Neural cell (in vitro differentiated cells): ENCODE data around the gene ATP5PF. TPM values are rescaled to one million over a fixed set of nuclear protein-coding genes. Genes with fewer than 3 reads are reported as not detected.

Source experiments
- H2AFZ ChIP-seq: fragments of 200-600, 300-800 bp; sonication (generic), shearing (Covaris generic); 2 replicates; pipeline ENCODE4 v1.6.0; 2014; ENCODE audit warnings: low read depth, mild to moderate bottlenecking, antibody characterized with exemption, low read length, moderate library complexity
- H3F3A ChIP-seq: fragments of 200-600 bp; shearing (Covaris generic); 2 replicates; pipeline ENCODE4 v1.6.1; 2016; ENCODE audit warnings: mild to moderate bottlenecking, moderate library complexity, mixed read lengths, antibody characterized with exemption, low read length; ENCODE audit not compliant: insufficient read depth, poor library complexity, severe bottlenecking
- H3K27ac ChIP-seq: fragments of 200-600, 300-800 bp; sonication (generic), shearing (Covaris generic); 2 replicates; pipeline ENCODE4 v1.5.1; 2014; ENCODE audit warnings: mild to moderate bottlenecking, low read length, moderate library complexity
- H3K27me3 ChIP-seq: fragments of 300-800, 200-600 bp; sonication (generic), shearing (Covaris generic); 2 replicates; pipeline ENCODE4 v1.6.0; 2014; ENCODE audit warnings: mild to moderate bottlenecking, low read depth, low read length, moderate library complexity; ENCODE audit not compliant: insufficient read depth
- H3K36me3 ChIP-seq: fragments of 300-800, 200-600 bp; sonication (generic), shearing (Covaris generic); 2 replicates; pipeline ENCODE4 v1.5.1; 2014; ENCODE audit warnings: mild to moderate bottlenecking, antibody characterized with exemption, low read length, moderate library complexity; ENCODE audit not compliant: insufficient read depth
- H3K4me2 ChIP-seq: fragments of 300-800, 200-600 bp; sonication (generic), shearing (Covaris generic); 2 replicates; pipeline ENCODE4 v1.6.0; 2014; ENCODE audit warnings: mild to moderate bottlenecking, low read length
- H3K4me3 ChIP-seq: fragments of 300-800, 200-600 bp; sonication (generic), shearing (Covaris generic); 2 replicates; pipeline ENCODE4 v1.5.1; 2014; ENCODE audit warnings: mild to moderate bottlenecking, low read length, moderate library complexity
- H3K79me2 ChIP-seq: fragments of 200-600 bp; shearing (Covaris generic); replicated peaks from 2 replicates; pipeline ENCODE4 v1.6.0; 2014; ENCODE audit warnings: mild to moderate bottlenecking, low read length, moderate library complexity; ENCODE audit not compliant: insufficient read depth
- H3K9ac ChIP-seq: fragments of 300-800, 200-600 bp; sonication (generic), shearing (Covaris generic); 2 replicates; pipeline ENCODE4 v1.6.1; 2016; ENCODE audit warnings: mild to moderate bottlenecking, low read length, mixed read lengths
- H3K9me2 ChIP-seq: fragments of 200-600 bp; shearing (Covaris generic); 2 replicates; pipeline ENCODE4 v1.6.1; 2016; ENCODE audit warnings: mild to moderate bottlenecking, low read length, mixed read lengths; ENCODE audit not compliant: insufficient read depth
- H3K9me3 ChIP-seq: fragments of 200-600, 300-800 bp; sonication (generic), shearing (Covaris generic); 2 replicates; pipeline ENCODE4 v1.6.1; 2016; ENCODE audit warnings: mild to moderate bottlenecking, mixed run types, low read length, moderate library complexity, mixed read lengths
- H4K20me1 ChIP-seq: fragments of 200-600 bp; shearing (Covaris generic); 2 replicates; pipeline ENCODE4 v1.6.1; 2016; ENCODE audit warnings: mild to moderate bottlenecking, mixed run types; ENCODE audit not compliant: insufficient read depth
- CTCF ChIP-seq: fragments of 450-650 bp; IDR thresholded peaks from 2 replicates; pipeline ENCODE4 v1.5.1; 2014; ENCODE audit warnings: antibody characterized with exemption, mild to moderate bottlenecking, moderate library complexity; ENCODE audit not compliant: poor library complexity, severe bottlenecking
- EP300 ChIP-seq: fragments of 450-650 bp; conservative IDR thresholded peaks from 2 replicates; pipeline ENCODE4 v1.6.1; 2014; ENCODE audit warnings: antibody characterized with exemption, mild to moderate bottlenecking, moderate library complexity; ENCODE audit not compliant: poor library complexity, severe bottlenecking
- EZH2 ChIP-seq: fragments of 200-600, 300-800 bp; shearing (Covaris generic), sonication (generic); IDR thresholded peaks from 2 replicates; pipeline ENCODE4 v1.6.1; 2014; ENCODE audit warnings: antibody characterized with exemption, low read length, borderline replicate concordance, mild to moderate bottlenecking; ENCODE audit not compliant: insufficient read depth, poor library complexity, severe bottlenecking
- MXI1 ChIP-seq: fragments of 450-650 bp; conservative IDR thresholded peaks from 2 replicates; pipeline ENCODE4 v1.6.1; 2014; ENCODE audit warnings: antibody characterized with exemption, mild to moderate bottlenecking; ENCODE audit not compliant: poor library complexity, severe bottlenecking
- POLR2AphosphoS5 ChIP-seq: IDR thresholded peaks from 2 replicates; pipeline ENCODE4 v1.6.1; 2012
- RAD21 ChIP-seq: fragments of 450-650 bp; conservative IDR thresholded peaks from 2 replicates; pipeline ENCODE4 v1.6.1; 2014; ENCODE audit warnings: antibody characterized with exemption, mild to moderate bottlenecking, moderate library complexity
- REST ChIP-seq: IDR thresholded peaks from 2 replicates; pipeline ENCODE4 v1.6.1; 2012; ENCODE audit warnings: borderline replicate concordance
- SMC3 ChIP-seq: fragments of 450-650 bp; conservative IDR thresholded peaks from 2 replicates; pipeline ENCODE4 v1.6.1; 2014; ENCODE audit warnings: antibody characterized with exemption, mild to moderate bottlenecking, moderate library complexity; ENCODE audit not compliant: poor library complexity
- TAF1 ChIP-seq: IDR thresholded peaks from 2 replicates; pipeline ENCODE4 v1.6.1; 2012; ENCODE audit warnings: low read depth
- polyA plus RNA-seq: library from polyadenylated mRNA; depleted of rRNA; stranded (reverse); fragments of >200 nt; gene quantifications from 2 replicates; pipeline ENCODE4 v1.2.3, GENCODE V29; 2014

ATP5PF gene
- polyA plus RNA-seq, 1 donor from 2014 or later = 274 TPM

DNA sequence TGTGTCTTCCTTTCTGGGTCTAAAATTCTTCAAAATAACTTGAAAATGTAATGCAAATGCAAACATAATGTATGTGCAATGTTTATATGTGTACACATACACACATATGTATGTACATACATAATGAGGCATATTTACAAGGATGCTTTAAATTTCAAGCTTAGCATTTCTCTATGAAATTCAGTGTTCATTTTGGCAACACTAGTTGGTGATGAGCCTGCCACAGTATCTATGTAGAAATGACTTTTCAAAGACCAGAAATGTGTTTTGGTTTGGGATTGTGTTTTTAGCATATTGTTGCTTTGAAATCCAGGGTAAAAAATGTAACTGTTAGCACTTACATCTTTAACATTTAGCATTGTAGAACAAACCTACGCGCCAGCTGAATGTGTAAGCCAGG, 10.2 kb upstream of the ATP5PF start:
- Histone ChIP-seq H3K9me3 (no peaks in the 10 kb centered on the region), H2AFZ (no peak overlapping the region), H3K27ac (no peak overlapping the region), H3K9ac (no peak overlapping the region), H3K79me2 (peaks cover 4% of the 10 kb centered on the region), H3K4me3 (no peak overlapping the region), H3F3A (no peaks in the 10 kb centered on the region), H3K36me3 (no peaks in the 10 kb centered on the region), H4K20me1 (no peaks in the 10 kb centered on the region), H3K4me2 (no peak overlapping the region), H3K9me2 (no peaks in the 10 kb centered on the region), H3K27me3 (no peaks in the 10 kb centered on the region)
- TF ChIP-seq REST = no peak
- no peak for TF ChIP-seq EP300
- no peak for TF ChIP-seq MXI1
- no peak for TF ChIP-seq EZH2
- TF ChIP-seq TAF1 = no peak
- no peak for TF ChIP-seq POLR2AphosphoS5
- TF ChIP-seq CTCF = no peak
- TF ChIP-seq RAD21 = no peak
- no peak for TF ChIP-seq SMC3

DNA sequence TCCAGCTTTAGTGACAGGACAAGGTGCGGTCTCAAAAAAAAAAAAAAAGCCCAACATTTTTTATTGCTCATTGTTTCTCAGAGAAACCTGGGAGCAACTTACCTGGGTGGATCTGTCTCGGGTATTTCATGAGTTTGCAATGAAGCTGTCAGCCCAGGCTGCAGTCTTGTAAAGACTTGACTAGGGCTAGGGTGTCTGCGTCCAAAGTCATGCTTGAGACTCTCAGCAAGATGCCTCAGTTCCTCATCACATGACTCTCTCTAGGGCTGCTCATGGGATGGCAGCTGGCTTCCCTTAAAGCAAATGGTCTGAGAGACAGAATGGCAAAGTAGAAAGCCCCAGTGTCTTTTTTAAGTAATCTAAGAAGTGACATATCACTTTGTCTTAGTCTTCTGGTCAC, 8.2 kb upstream of the ATP5PF start:
- TF ChIP-seq EZH2 = no peak
- TF ChIP-seq MXI1 = no peak
- TF ChIP-seq SMC3 = no peak
- no peak for TF ChIP-seq REST
- no peak for TF ChIP-seq RAD21
- no peak for TF ChIP-seq CTCF
- no peak for TF ChIP-seq TAF1
- no peak for TF ChIP-seq EP300
- no peak for TF ChIP-seq POLR2AphosphoS5
- H3K36me3 ChIP-seq = no peaks in the 10 kb centered on the region
- no peak overlapping the region for H2AFZ ChIP-seq

More for the DNA sequence above, 8.2 kb upstream of the ATP5PF start:
- H4K20me1 ChIP-seq = no peaks in the 10 kb centered on the region
- no peak overlapping the region for H3K4me3 ChIP-seq
- H3K79me2 ChIP-seq = peaks cover 24% of the 10 kb centered on the region
- H3F3A ChIP-seq = no peaks in the 10 kb centered on the region
- no peaks in the 10 kb centered on the region for H3K9me2 ChIP-seq
- H3K27me3 ChIP-seq = no peaks in the 10 kb centered on the region
- H3K9ac ChIP-seq = no peak overlapping the region
- no peak overlapping the region for H3K27ac ChIP-seq
- no peaks in the 10 kb centered on the region for H3K9me3 ChIP-seq
- no peak overlapping the region for H3K4me2 ChIP-seq
